HepG2 (cell line): ENCODE results near the gene ADAMTS13. TPM values are rescaled to one million over a fixed set of nuclear protein-coding genes. Genes with fewer than 3 reads are reported as not detected.

Experiments used
- ATF7-NPFF ChIP-seq: sonication (generic); formaldehyde crosslinking; IDR thresholded peaks from 2 replicates; pipeline ENCODE4 v1.8.1; 2023; ENCODE audit warnings: mild to moderate bottlenecking, low read depth, missing genetic modification reagents, moderate library complexity
- BCL6 ChIP-seq: IDR thresholded peaks from 2 replicates; pipeline ENCODE4 v1.6.1; 2016; ENCODE audit warnings: missing genetic modification reagents, missing compliant biosample characterization
- CHD2 ChIP-seq: IDR thresholded peaks from 2 replicates; pipeline ENCODE4 v1.6.1; 2011; ENCODE audit warnings: low read depth, low read length, improper control_type of control experiment
- DDIT3 ChIP-seq: sonication (generic); formaldehyde crosslinking; IDR thresholded peaks from 2 replicates; pipeline ENCODE4 v1.4.0; 2020; ENCODE audit warnings: mild to moderate bottlenecking, missing genetic modification reagents
- EEA1 ChIP-seq: sonication (generic); formaldehyde crosslinking; IDR thresholded peaks from 2 replicates; pipeline ENCODE4 v1.5.1; 2020; ENCODE audit warnings: mild to moderate bottlenecking, missing genetic modification reagents, borderline replicate concordance
- ETV5 ChIP-seq: IDR thresholded peaks from 2 replicates; pipeline ENCODE4 v1.6.1; 2018; ENCODE audit warnings: missing biosample characterization, missing genetic modification reagents, inconsistent platforms, borderline replicate concordance
- GABPA ChIP-seq, 2 experiments: IDR thresholded peaks; 2 replicates each; pipeline ENCODE4 v1.6.1; 2011 to 2016; ENCODE audit warnings: low read depth in 2 of 2, low read length in 1 of 2, missing biosample characterization in 1 of 2, missing genetic modification characterization in 1 of 2
- HNRNPL ChIP-seq: fragments of 200-400 bp; formaldehyde crosslinking; IDR thresholded peaks from 2 replicates; pipeline ENCODE4 v1.6.1; 2017; ENCODE audit warnings: mild to moderate bottlenecking, low read depth, low read length
- MAFK ChIP-seq, 2 experiments: IDR thresholded peaks in 1 of 2; conservative IDR thresholded peaks in 1 of 2; 2 replicates each; pipeline ENCODE4 v1.6.1; 2011; ENCODE audit warnings: improper control_type of control experiment in 2 of 2, low read length in 2 of 2
- POLR2A ChIP-seq, 2 experiments: IDR thresholded peaks; 2 replicates each; pipeline ENCODE4 v1.6.1; 2011; ENCODE audit warnings: low read depth in 2 of 2, low read length in 2 of 2, mild to moderate bottlenecking in 1 of 2, moderate library complexity in 1 of 2; ENCODE audit not compliant: insufficient read depth in 1 of 2
- RBM39 ChIP-seq: fragments of 200-400 bp; formaldehyde crosslinking; IDR thresholded peaks from one replicate; pipeline ENCODE4 v1.6.1; 2018; ENCODE audit warnings: antibody characterized with exemption, mild to moderate bottlenecking, low read depth, low read length; ENCODE audit not compliant: poor library complexity, severe bottlenecking
- RXRA ChIP-seq: sonication (generic); formaldehyde crosslinking; IDR thresholded peaks from 2 replicates; pipeline ENCODE4 v1.5.1; 2020; ENCODE audit warnings: missing genetic modification reagents
- SAP130 ChIP-seq: IDR thresholded peaks from 2 replicates; pipeline ENCODE4 v1.6.1; 2016; ENCODE audit warnings: low read depth
- SKI ChIP-seq: fragments of 450-650 bp; IDR thresholded peaks from one replicate; pipeline ENCODE4 v1.6.1; 2018; ENCODE audit warnings: mild to moderate bottlenecking; ENCODE audit not compliant: partially characterized antibody
- TCF12 ChIP-seq, 2 experiments: fragments of 450-650 bp in 1 of 2; sonication (generic) in 1 of 2; formaldehyde crosslinking in 1 of 2; IDR thresholded peaks; 2 replicates each; pipeline versions ENCODE4 v1.6.1 to v1.8.0; 2017 to 2022; ENCODE audit warnings: antibody characterized with exemption in 1 of 2, mild to moderate bottlenecking in 1 of 2, missing genetic modification reagents in 1 of 2, moderate library complexity in 1 of 2
- THYN1 ChIP-seq: sonication (generic); formaldehyde crosslinking; IDR thresholded peaks from 2 replicates; pipeline ENCODE4 v1.8.1; 2023; ENCODE audit warnings: low read depth, mild to moderate bottlenecking, moderate library complexity, missing genetic modification reagents, borderline replicate concordance
- YEATS4 ChIP-seq: sonication (generic); formaldehyde crosslinking; IDR thresholded peaks from 2 replicates; pipeline ENCODE4 v1.4.0; 2020; ENCODE audit warnings: missing genetic modification reagents, borderline replicate concordance
- ZNF138 ChIP-seq: sonication (generic); formaldehyde crosslinking; IDR thresholded peaks from 2 replicates; pipeline ENCODE4 v1.5.0; 2020; ENCODE audit warnings: mild to moderate bottlenecking, low read depth, missing genetic modification reagents
- ZNF234 ChIP-seq: sonication (generic); formaldehyde crosslinking; conservative IDR thresholded peaks from 2 replicates; pipeline ENCODE4 v1.5.1; 2020; ENCODE audit warnings: mild to moderate bottlenecking, missing genetic modification reagents
- ZNF296 ChIP-seq: sonication (generic); formaldehyde crosslinking; conservative IDR thresholded peaks from 2 replicates; pipeline ENCODE4 v1.5.0; 2020; ENCODE audit warnings: mild to moderate bottlenecking, missing genetic modification reagents
- ZNF331 ChIP-seq: sonication (generic); formaldehyde crosslinking; IDR thresholded peaks from 2 replicates; pipeline ENCODE4 v1.4.0; 2020; ENCODE audit warnings: missing genetic modification reagents
- ZNF580 ChIP-seq: IDR thresholded peaks from 2 replicates; pipeline ENCODE4 v1.6.1; 2016; ENCODE audit warnings: low read depth, borderline replicate concordance
- ZNF605 ChIP-seq: sonication (generic); formaldehyde crosslinking; IDR thresholded peaks from 2 replicates; pipeline ENCODE4 v1.8.0; 2022; ENCODE audit warnings: mild to moderate bottlenecking, missing genetic modification reagents
- ZNF790 ChIP-seq: sonication (generic); formaldehyde crosslinking; IDR thresholded peaks from 2 replicates; pipeline ENCODE4 v1.8.0; 2022; ENCODE audit warnings: missing genetic modification reagents, mild to moderate bottlenecking, borderline replicate concordance
- polyA plus RNA-seq, 8 experiments: library from polyadenylated mRNA; depleted of rRNA in 3 of 8; stranded (reverse) in 7 of 8; unstranded in 1 of 8; fragments of >200 nt; fragmentation: Illumina TruSeq in 4 of 8; extraction: Trizol in 4 of 8; gene quantifications; 2 replicates each; pipeline versions ENCODE4 v1.2.1 to v1.2.3, GENCODE V29; 2011 to 2016; ENCODE audit warnings: low read depth in 4 of 8, missing spikeins in 1 of 8, mixed read lengths in 1 of 8; ENCODE audit not compliant: insufficient read depth in 1 of 8
- total RNA-seq, 5 experiments: library from RNA; depleted of rRNA; stranded (reverse); fragments of >200 nt; fragmentation: Illumina TruSeq; extraction: Trizol; gene quantifications; 2 replicates each; pipeline ENCODE4 v1.2.3, GENCODE V29; 2016; ENCODE audit warnings: low read depth in 1 of 5
- TF ChIP-seq, protein P1 (sequence below): IDR thresholded peaks from 2 replicates; pipeline ENCODE4 v1.6.1; 2016
- TF ChIP-seq, protein P2 (sequence below): sonication (generic); formaldehyde crosslinking; IDR thresholded peaks from 2 replicates; pipeline ENCODE4 v1.8.1; 2022; ENCODE audit warnings: mild to moderate bottlenecking, missing genetic modification reagents

Gene ADAMTS13
- total and polyA plus RNA-seq, 2 of the 13 experiments (the other 11 are each of a cell fraction or from before 2014, with no cell fraction given): 0.91 to 4.5 TPM

GRCh38 chr9:133375724-133376654 lies 46.2 kb upstream of the ADAMTS13 start, which contains the start of the genes STKLD1 and SURF4 (continued):
- TF ChIP-seq, protein P1, sequence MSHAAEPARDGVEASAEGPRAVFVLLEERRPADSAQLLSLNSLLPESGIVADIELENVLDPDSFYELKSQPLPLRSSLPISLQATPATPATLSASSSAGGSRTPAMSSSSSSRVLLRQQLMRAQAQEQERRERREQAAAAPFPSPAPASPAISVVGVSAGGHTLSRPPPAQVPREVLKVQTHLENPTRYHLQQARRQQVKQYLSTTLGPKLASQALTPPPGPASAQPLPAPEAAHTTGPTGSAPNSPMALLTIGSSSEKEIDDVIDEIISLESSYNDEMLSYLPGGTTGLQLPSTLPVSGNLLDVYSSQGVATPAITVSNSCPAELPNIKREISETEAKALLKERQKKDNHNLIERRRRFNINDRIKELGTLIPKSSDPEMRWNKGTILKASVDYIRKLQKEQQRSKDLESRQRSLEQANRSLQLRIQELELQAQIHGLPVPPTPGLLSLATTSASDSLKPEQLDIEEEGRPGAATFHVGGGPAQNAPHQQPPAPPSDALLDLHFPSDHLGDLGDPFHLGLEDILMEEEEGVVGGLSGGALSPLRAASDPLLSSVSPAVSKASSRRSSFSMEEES (CRISPR knock-in tag): peak; percentile 38; the same call in 1 of the 2 replicates
- TF ChIP-seq SKI: peak; percentile 55
- TF ChIP-seq, protein P2, sequence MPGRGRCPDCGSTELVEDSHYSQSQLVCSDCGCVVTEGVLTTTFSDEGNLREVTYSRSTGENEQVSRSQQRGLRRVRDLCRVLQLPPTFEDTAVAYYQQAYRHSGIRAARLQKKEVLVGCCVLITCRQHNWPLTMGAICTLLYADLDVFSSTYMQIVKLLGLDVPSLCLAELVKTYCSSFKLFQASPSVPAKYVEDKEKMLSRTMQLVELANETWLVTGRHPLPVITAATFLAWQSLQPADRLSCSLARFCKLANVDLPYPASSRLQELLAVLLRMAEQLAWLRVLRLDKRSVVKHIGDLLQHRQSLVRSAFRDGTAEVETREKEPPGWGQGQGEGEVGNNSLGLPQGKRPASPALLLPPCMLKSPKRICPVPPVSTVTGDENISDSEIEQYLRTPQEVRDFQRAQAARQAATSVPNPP (CRISPR knock-in tag): peak; percentile 58; the same call in 1 of the 2 replicates
- TF ChIP-seq SAP130 (CRISPR knock-in tag): peak; percentile 82
- peak; percentile 86; the same call in 1 of the 2 replicates for TF ChIP-seq EEA1
- TF ChIP-seq ZNF605 (CRISPR knock-in tag): no peak
- no peak for TF ChIP-seq CHD2
- peak; percentile 38; the same call in 1 of the 2 replicates for TF ChIP-seq ZNF331 (CRISPR knock-in tag)
- no peak; the same call in none of the 2 replicates for TF ChIP-seq ZNF580 (CRISPR knock-in tag)
- TF ChIP-seq YEATS4 (CRISPR knock-in tag): peak; percentile 95
- TF ChIP-seq ATF7-NPFF (CRISPR knock-in tag): peak; percentile 88
- TF ChIP-seq RBM39: peak; percentile 42
- peak; percentile 51; the same call in 1 of the 2 replicates for TF ChIP-seq ZNF790
- no peak for TF ChIP-seq DDIT3 (CRISPR knock-in tag)
- TF ChIP-seq BCL6 (CRISPR knock-in tag): peak; percentile 50
- 0 out of 2 replicates have a peak, but pooled peaks have one; percentile 34 for TF ChIP-seq HNRNPL
- TF ChIP-seq POLR2A (IDR thresholded peaks at IDR 0.05; ENCODE audit: insufficient read depth in 1 of 2, low read depth in 2 of 2, low read length in 2 of 2): peak; percentile 81 to 82
- TF ChIP-seq RXRA (CRISPR knock-in tag): peak; percentile 59; the same call in 1 of the 2 replicates
- no peak for TF ChIP-seq THYN1 (CRISPR knock-in tag)
- TF ChIP-seq ZNF138 (CRISPR knock-in tag): peak; percentile 49; the same call in 1 of the 2 replicates
- TF ChIP-seq ETV5 (CRISPR knock-in tag): peak; percentile 51; the same call in 1 of the 2 replicates
- TF ChIP-seq TCF12 (IDR thresholded peaks at IDR 0.05): no peak
- 0 out of 2 replicates have a peak, but pooled peaks have one; percentile 6 for TF ChIP-seq TCF12 (CRISPR knock-in tag; IDR thresholded peaks at IDR 0.05)
- 0 out of 2 replicates have a peak, but pooled peaks have one; percentile 63 for TF ChIP-seq ZNF296 (CRISPR knock-in tag)
- TF ChIP-seq GABPA (IDR thresholded peaks at IDR 0.05; ENCODE audit: low read depth, low read length): peak; percentile 59
- TF ChIP-seq GABPA (CRISPR knock-in tag; IDR thresholded peaks at IDR 0.05; ENCODE audit: low read depth): peak; percentile 52; the same call in 1 of the 2 replicates
- TF ChIP-seq MAFK (conservative IDR thresholded peaks at IDR 0.05 in 1 of 2, IDR thresholded peaks at IDR 0.05 in 1 of 2; ENCODE audit: low read length in 2 of 2): no peak
- 0 out of 2 replicates have a peak, but pooled peaks have one; percentile 6 for TF ChIP-seq ZNF234
